IgD-negative memory B cell (primary cell): Measurements from ENCODE around the gene CRYL1. TPM values are rescaled to one million over a fixed set of nuclear protein-coding genes. Genes with fewer than 3 reads are reported as not detected.

Experiments used
- H3K27ac Mint-ChIP-seq, 3 donors: one replicate each; pipeline ENCODE4 v1.8.0; 2020 to 2022; ENCODE audit warnings: mild to moderate bottlenecking in 3 of 3, mixed read lengths in 3 of 3, moderate library complexity in 1 of 3
- H3K27me3 Mint-ChIP-seq: one replicate; pipeline ENCODE4 v1.8.0; 2021; ENCODE audit warnings: mixed read lengths
- H3K36me3 Mint-ChIP-seq: one replicate; pipeline ENCODE4 v1.8.0; 2020; ENCODE audit warnings: mild to moderate bottlenecking, mixed read lengths
- H3K4me1 Mint-ChIP-seq, 3 donors: one replicate each; pipeline ENCODE4 v1.8.0; 2020 to 2022; ENCODE audit warnings: mixed read lengths in 3 of 3, mild to moderate bottlenecking in 1 of 3
- H3K4me3 Mint-ChIP-seq, 4 donors: one replicate each; pipeline ENCODE4 v1.8.0; 2020 to 2022; ENCODE audit warnings: mild to moderate bottlenecking in 4 of 4, mixed read lengths in 4 of 4, moderate library complexity in 3 of 4
- H3K9me3 Mint-ChIP-seq, 3 donors: one replicate each; pipeline ENCODE4 v1.8.0; 2020 to 2021; ENCODE audit warnings: mixed read lengths in 3 of 3, mild to moderate bottlenecking in 1 of 3
- polyA plus RNA-seq: library from polyadenylated mRNA; unstranded; fragments of 300-500 nt; fragmentation: Illumina TruSeq; gene quantifications from one replicate; pipeline ENCODE4 v1.2.3, GENCODE V29; 2021

Gene CRYL1
- polyA plus RNA-seq, 1 donor from 2014 or later: 32.3 TPM

- Mint-ChIP-seq H3K9me3 (no peaks in the 10 kb centered on the region), H3K36me3 (peaks cover 8% of the 10 kb centered on the region), H3K27ac (no peak overlapping the region), H3K4me3 (no peak overlapping the region), H3K27me3 (no peaks in the 10 kb centered on the region), H3K4me1 (peaks cover 10 to 25% (median 11%) of the 10 kb centered on the region in 3 donors)
Observed at GRCh38 chr13:20420938-20421337, 104.7 kb downstream of the CRYL1 start.

DNA sequence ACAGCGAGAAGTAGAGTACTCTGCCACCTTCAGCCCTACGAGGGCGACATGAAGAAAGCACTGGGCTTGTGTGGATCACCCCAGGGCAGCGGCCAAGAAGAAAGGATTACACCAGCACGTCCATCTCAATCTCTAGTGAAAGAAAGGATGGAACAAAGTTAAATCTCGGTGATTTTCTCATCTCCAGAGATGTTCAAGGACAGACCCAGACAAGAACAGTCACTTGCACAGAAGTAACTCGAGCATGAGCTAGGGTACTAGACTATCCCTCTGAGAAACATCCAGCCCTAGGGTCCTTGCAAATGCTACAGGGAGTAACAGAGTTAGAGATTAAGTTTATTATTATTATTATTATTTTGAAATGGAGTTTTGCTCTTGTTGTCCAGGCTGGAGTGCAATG lies 106.7 kb downstream of the CRYL1 start:
- H3K27ac Mint-ChIP-seq: no peak overlapping the region
- no peaks in the 10 kb centered on the region for H3K9me3 Mint-ChIP-seq
- H3K36me3 Mint-ChIP-seq: peaks cover 6% of the 10 kb centered on the region
- H3K27me3 Mint-ChIP-seq: no peaks in the 10 kb centered on the region
- peaks cover 10 to 17% (median 10%) of the 10 kb centered on the region in 3 donors for H3K4me1 Mint-ChIP-seq
- no peak overlapping the region for H3K4me3 Mint-ChIP-seq

DNA sequence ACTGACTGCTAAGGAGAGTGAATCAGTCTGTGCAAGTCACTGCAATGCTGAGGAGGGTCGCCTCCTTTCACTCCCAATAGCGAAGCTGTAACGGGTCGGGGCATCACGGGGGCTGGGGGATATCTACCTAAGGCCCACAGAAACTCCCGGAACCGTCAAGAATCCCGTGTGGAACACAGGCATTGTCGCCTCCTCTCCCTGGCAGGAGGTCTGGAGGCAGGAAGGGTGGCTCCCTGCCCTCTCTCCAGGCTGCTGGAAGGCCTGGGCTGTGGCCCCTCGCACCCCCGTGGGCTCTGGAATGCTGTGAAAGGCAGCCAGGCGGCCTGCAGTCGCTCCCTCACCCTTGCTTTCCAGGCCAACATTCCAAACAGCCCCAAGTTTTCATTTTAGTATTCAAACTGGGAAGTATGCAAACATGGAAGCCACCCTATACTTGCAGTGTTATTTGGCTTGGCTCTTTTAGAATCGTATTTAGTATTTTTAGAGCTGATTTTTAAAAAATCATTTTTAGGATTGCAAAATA lies 109.4 kb downstream of the CRYL1 start:
- no peaks in the 10 kb centered on the region for H3K9me3 Mint-ChIP-seq
- no peak overlapping the region for H3K27ac Mint-ChIP-seq
- peaks cover 19 to 22% (median 20%) of the 10 kb centered on the region in 3 donors for H3K4me1 Mint-ChIP-seq
- peak overlapping the region in 1 of 4 donors; percentile 12 for H3K4me3 Mint-ChIP-seq
- H3K27me3 Mint-ChIP-seq: no peaks in the 10 kb centered on the region
- peaks cover 8% of the 10 kb centered on the region for H3K36me3 Mint-ChIP-seq

DNA sequence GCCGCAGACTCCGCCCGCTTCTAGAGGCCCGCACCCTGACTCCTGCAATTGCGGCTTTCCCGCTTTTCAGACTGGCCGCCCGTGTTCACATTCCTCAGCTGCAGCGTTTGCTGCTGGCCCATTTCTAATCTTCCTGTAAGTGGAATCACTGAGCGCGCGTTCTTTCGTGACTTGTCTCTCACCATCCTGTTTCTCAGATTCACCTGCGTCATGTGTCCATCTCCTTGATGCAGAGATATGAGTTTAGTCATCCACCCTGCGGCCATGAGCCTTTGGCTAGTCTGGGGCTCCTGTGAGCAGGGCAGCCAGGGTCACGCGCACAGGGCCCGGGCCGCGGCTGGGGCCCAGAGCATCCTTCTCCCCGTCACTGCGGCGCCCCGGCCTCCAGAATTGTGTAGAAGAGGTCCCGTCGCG lies 110.0 kb downstream of the CRYL1 start:
- peak overlapping the region in 1 of 4 donors; percentile 63 for H3K4me3 Mint-ChIP-seq
- no peak overlapping the region for H3K27ac Mint-ChIP-seq
- H3K9me3 Mint-ChIP-seq: no peaks in the 10 kb centered on the region
- peaks cover 17 to 22% (median 21%) of the 10 kb centered on the region in 3 donors for H3K4me1 Mint-ChIP-seq
- H3K36me3 Mint-ChIP-seq: peaks cover 8% of the 10 kb centered on the region
- no peaks in the 10 kb centered on the region for H3K27me3 Mint-ChIP-seq

DNA sequence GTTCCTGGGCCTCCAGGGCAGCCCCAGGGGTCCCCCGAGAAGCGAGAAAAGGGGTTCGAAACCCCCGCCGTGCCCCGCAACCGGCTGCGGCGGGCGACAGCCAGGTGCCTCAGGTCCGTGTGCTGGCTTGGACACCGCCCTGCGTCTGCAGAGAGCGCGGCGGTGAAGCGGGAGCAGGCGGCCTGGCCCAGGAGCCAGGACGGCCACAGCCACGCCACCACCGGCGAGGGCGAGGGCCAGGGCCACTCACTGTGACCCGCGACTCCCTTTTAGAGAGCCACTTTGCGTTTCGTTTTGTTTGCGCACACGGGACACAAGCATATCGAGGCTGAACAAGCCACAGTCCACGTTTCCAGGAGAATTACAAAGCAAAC lies 110.4 kb downstream of the CRYL1 start:
- Mint-ChIP-seq H3K9me3 (no peaks in the 10 kb centered on the region), H3K4me1 (peaks cover 15 to 21% (median 19%) of the 10 kb centered on the region in 3 donors), H3K27me3 (no peaks in the 10 kb centered on the region), H3K36me3 (peaks cover 8% of the 10 kb centered on the region), H3K27ac (no peak overlapping the region), H3K4me3 (no peak overlapping the region)

DNA sequence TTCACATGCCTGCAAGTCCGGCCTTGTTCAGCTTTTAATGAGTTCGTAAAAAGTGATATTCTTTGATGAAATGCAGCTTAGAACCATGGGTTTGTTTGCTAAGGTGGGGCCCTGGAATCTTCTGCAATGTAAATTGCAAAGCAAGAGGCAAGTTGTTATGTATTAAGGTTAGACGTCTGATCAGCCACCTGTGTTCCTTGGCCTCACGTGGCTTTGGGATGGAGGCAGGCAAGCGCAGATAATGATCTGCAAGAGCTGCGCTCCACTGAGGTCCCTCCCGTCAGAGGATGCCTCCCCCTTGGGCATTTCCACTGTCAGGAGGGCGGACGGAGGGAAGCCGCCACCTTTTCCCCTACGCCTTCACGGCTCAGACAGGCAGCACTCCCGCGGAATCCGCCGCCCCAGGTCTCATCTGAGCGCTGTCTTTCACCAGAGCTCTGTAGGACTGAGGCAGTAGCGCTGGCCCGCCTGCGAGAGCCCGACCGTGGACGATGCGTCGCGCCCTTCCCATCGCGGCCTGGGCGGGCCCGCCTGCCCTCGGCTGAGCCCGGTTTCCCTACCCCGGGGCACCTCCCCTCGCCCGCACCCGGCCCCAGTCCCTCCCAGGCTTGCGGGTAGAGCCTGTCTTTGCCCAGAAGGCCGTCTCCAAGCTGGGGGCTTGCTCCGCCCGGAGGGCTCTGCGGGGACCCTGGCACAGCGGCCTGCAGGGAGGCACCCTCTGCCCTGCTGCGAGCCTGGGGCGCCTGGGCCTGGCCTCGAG lies 110.9 kb downstream of the CRYL1 start:
- Mint-ChIP-seq H3K4me3 (no peak overlapping the region), H3K4me1 (peaks cover 11 to 18% (median 14%) of the 10 kb centered on the region in 3 donors), H3K9me3 (no peaks in the 10 kb centered on the region), H3K27ac (no peak overlapping the region), H3K27me3 (no peaks in the 10 kb centered on the region), H3K36me3 (peaks cover 8% of the 10 kb centered on the region)

DNA sequence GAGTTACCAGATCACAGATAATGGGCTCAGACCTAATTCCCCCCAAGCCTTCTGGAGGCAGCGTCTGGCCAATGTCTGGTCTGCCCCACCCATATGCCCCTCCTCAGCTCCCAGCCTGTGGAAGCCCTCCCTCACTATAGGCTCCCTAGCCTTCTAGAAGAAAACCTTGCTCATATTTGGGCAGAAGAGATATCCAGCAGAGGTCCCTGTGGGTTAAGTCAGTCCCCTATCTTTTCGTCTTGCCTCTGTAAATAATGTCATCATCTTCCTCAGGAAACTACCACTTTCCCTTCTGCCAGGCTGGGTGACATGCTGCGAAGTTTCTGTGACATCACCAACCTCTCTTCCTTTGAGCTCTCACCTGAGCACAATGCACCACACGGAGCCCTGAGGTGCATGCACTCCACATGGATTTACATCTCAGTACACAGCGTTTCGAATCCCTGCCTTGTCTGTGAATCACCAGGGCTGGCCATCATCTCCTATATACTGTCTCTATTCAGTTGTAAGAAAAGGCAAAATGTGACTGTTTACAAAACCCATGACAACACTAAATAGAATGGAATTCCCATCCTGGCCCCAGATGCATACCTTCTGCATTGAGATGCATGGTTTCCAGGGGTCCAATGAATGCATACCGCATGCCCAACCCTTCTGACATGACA lies 112.8 kb downstream of the CRYL1 start:
- no peaks in the 10 kb centered on the region for H3K27me3 Mint-ChIP-seq
- H3K36me3 Mint-ChIP-seq: peaks cover 3% of the 10 kb centered on the region
- peaks cover 8 to 16% (median 11%) of the 10 kb centered on the region in 3 donors for H3K4me1 Mint-ChIP-seq
- peak overlapping the region in 1 of 3 donors; percentile 65 for H3K27ac Mint-ChIP-seq
- no peaks in the 10 kb centered on the region for H3K9me3 Mint-ChIP-seq
- no peak overlapping the region for H3K4me3 Mint-ChIP-seq

- H3K4me3 Mint-ChIP-seq: peak overlapping the region in 1 of 4 donors; percentile 63
- peaks cover 1% of the 10 kb centered on the region for H3K27me3 Mint-ChIP-seq
- peak overlapping the region in 1 of 3 donors; percentile 71 for H3K27ac Mint-ChIP-seq
- H3K36me3 Mint-ChIP-seq: peaks cover 7% of the 10 kb centered on the region
- H3K4me1 Mint-ChIP-seq: peaks cover 8 to 16% (median 11%) of the 10 kb centered on the region in 3 donors
- H3K9me3 Mint-ChIP-seq: no peaks in the 10 kb centered on the region
Observed at GRCh38 chr13:20411638-20412342, 113.9 kb downstream of the CRYL1 start.

GRCh38 chr13:20410726-20411125 lies 114.9 kb downstream of the CRYL1 start:
- no peaks in the 10 kb centered on the region for H3K9me3 Mint-ChIP-seq
- H3K27me3 Mint-ChIP-seq: peaks cover 1% of the 10 kb centered on the region
- no peak overlapping the region for H3K27ac Mint-ChIP-seq
- peaks cover 7% of the 10 kb centered on the region for H3K36me3 Mint-ChIP-seq
- H3K4me1 Mint-ChIP-seq: peaks cover 8 to 16% (median 11%) of the 10 kb centered on the region in 3 donors
- no peak overlapping the region for H3K4me3 Mint-ChIP-seq

- H3K4me1 Mint-ChIP-seq: peaks cover 8 to 16% (median 11%) of the 10 kb centered on the region in 3 donors
- peaks cover 11% of the 10 kb centered on the region for H3K36me3 Mint-ChIP-seq
- H3K27me3 Mint-ChIP-seq: peaks cover 1% of the 10 kb centered on the region
- H3K27ac Mint-ChIP-seq: no peak overlapping the region
- H3K9me3 Mint-ChIP-seq: no peaks in the 10 kb centered on the region
- H3K4me3 Mint-ChIP-seq: no peak overlapping the region
Observed at GRCh38 chr13:20408181-20408580, 117.5 kb downstream of the CRYL1 start.

DNA sequence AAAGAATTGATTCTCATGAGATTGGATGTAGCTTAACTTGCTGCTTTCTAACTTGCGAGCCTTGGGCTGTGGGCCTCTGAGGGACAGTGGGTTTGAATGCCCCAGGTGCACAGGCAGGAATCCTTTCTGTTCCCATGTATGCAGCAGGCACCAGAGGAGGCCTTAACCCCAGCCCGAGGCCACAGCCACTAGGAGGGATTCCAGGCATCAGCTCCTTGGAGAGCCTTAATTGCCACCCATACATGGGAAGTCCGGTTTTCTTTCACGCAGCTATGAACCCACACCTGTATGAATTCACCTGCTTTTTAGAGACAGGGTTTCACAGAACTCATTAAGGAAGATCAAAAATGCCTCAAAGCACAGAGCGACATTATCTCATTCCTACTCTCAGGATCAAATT lies 117.9 kb downstream of the CRYL1 start:
- Mint-ChIP-seq H3K36me3 (peaks cover 11% of the 10 kb centered on the region), H3K27me3 (peaks cover 1% of the 10 kb centered on the region), H3K4me1 (peaks cover 8 to 14% (median 10%) of the 10 kb centered on the region in 3 donors), H3K27ac (no peak overlapping the region), H3K4me3 (no peak overlapping the region), H3K9me3 (no peaks in the 10 kb centered on the region)

DNA sequence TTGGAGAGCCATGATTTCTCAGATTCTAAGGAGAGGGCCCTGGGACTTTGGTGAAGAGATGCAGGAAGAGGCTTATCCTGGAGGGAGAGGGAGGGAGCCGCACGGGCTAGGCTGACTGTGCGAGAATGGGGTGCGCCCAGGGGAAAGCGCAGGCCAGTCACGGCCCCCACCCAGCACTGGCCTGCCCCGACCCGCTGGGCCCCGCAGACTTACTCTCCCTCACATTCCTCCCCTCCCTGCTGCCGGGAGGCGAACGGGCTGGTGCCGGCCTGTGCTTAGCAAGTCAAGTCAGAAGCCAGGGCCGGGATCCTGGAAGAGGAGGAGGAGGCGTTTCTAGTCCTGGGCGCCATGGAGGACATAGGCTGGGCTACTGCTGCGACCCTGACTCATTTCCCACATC lies 120.0 kb downstream of the CRYL1 start:
- Mint-ChIP-seq H3K9me3 (no peaks in the 10 kb centered on the region), H3K4me3 (no peak overlapping the region), H3K4me1 (no peaks in the 10 kb centered on the region), H3K27me3 (peaks cover 1% of the 10 kb centered on the region), H3K27ac (no peak overlapping the region), H3K36me3 (peaks cover 8% of the 10 kb centered on the region)

- H3K9me3 Mint-ChIP-seq: no peaks in the 10 kb centered on the region
Observed at GRCh38 chr13:20404488-20405222, 121.0 kb downstream of the CRYL1 start.

GRCh38 chr13:20403826-20404225 lies 121.8 kb downstream of the CRYL1 start:
- H3K36me3 Mint-ChIP-seq: peaks cover 11% of the 10 kb centered on the region

More at GRCh38 chr13:20404488-20405222, 121.0 kb downstream of the CRYL1 start:
- no peaks in the 10 kb centered on the region for H3K4me1 Mint-ChIP-seq
- H3K27me3 Mint-ChIP-seq: peaks cover 1% of the 10 kb centered on the region
- no peak overlapping the region for H3K27ac Mint-ChIP-seq
- H3K36me3 Mint-ChIP-seq: peaks cover 8% of the 10 kb centered on the region
- no peak overlapping the region for H3K4me3 Mint-ChIP-seq

More at GRCh38 chr13:20403826-20404225, 121.8 kb downstream of the CRYL1 start:
- Mint-ChIP-seq H3K27me3 (peaks cover 1% of the 10 kb centered on the region), H3K4me1 (no peaks in the 10 kb centered on the region), H3K27ac (no peak overlapping the region), H3K9me3 (no peaks in the 10 kb centered on the region), H3K4me3 (no peak overlapping the region)
